Suprapubic skin (tissue), 4 donors: ENCODE results near the gene ATXN1.

ENCODE experiments used
- POLR2A ChIP-seq, 2 donors: fragments of 450-650 bp; IDR thresholded peaks; one replicate each; pipeline ENCODE4 v1.6.1; 2017; ENCODE audit warnings: antibody characterized with exemption in 2 of 2, mild to moderate bottlenecking in 2 of 2, moderate library complexity in 2 of 2
- POLR2AphosphoS5 ChIP-seq, 3 donors: sonication (generic); formaldehyde crosslinking; IDR thresholded peaks; one replicate each; pipeline ENCODE4 v1.6.1; 2017; ENCODE audit warnings: antibody characterized with exemption in 3 of 3

DNA sequence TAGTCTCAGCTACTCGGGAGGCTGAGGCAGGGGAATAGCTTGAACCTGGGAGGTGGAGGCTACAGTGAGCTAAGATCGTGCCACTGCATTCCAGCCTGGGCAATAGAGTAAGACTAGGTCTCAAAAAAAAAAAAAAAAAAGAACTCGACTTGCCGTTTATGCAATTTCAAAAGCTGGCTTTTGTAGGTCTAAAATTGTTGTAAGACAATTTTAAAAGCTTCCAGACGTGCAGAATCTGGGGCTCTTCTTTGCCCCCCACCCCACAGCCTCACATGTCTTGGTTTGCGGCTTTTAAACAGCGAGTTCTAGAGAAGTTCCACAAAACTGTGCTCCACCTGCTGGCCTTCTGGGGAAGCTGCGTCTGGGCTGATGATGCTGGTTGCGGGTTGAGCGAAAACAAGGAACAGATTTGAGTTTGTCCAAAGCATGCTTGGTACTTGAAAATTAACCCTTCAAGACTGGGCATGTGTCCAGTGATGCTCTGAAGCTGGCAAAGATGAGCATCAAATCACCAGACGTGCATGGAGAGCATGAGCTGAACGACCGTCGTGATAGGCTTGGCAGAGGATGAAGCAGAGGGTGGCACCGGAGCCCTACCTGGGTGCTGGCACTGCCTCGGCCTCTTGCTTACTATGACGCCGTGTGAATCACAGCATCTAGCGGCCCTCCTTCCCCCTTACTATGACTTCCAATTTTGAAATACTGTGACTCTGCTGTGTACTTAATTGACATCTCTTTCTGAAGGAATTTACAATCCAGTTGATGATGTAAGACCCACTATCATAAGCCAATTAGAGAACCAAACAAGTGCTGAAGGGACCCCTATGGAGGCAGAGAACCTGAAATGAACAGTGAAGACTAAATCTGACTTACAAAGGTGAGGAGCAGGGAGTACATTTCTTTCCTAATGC is 351.5 kb downstream of the ATXN1 start:
- TF ChIP-seq POLR2A (IDR thresholded peaks at IDR 0.05), result no peak
- no peak for TF ChIP-seq POLR2AphosphoS5 (IDR thresholded peaks at IDR 0.05)
